Activated CD4-positive, alpha-beta memory T cell treated with anti-CD3 and anti-CD28 coated beads, Interleukin-2, amount 10 ng/mL, durations not matched to agents 7 days and 5 days (primary cell): ENCODE measurements around the gene SCG2. TPM values are rescaled to one million over a fixed set of nuclear protein-coding genes. Genes with fewer than 3 reads are reported as not detected.

Experiments used
- CTCF ChIA-PET: fragments of 350-600 bp; sonication (Branson Sonifier 250); formaldehyde crosslinking; loops from one replicate; lab custom pipeline; 2021; ENCODE audit warnings: antibody characterized with exemption, inconsistent platforms; lab: Charles Lee
- POLR2A ChIA-PET: fragments of 350-600 bp; sonication (Branson Sonifier 250); formaldehyde crosslinking; loops from one replicate; lab custom pipeline; 2021; ENCODE audit warnings: antibody characterized with exemption; lab: Charles Lee
- DNase-seq: peaks from one replicate; pipeline ENCODE4 v3.0.0-alpha.2; 2020
- H3K27ac Mint-ChIP-seq: one replicate; pipeline ENCODE4 v1.8.0; 2021; ENCODE audit warnings: mild to moderate bottlenecking, mixed read lengths
- H3K27me3 Mint-ChIP-seq: one replicate; pipeline ENCODE4 v1.8.0; 2021; ENCODE audit warnings: mixed read lengths
- H3K36me3 Mint-ChIP-seq: one replicate; pipeline ENCODE4 v1.8.0; 2021; ENCODE audit warnings: low read depth, mixed read lengths
- H3K4me1 Mint-ChIP-seq: one replicate; pipeline ENCODE4 v1.8.0; 2021; ENCODE audit warnings: mixed read lengths
- H3K4me3 Mint-ChIP-seq: one replicate; pipeline ENCODE4 v1.8.0; 2021; ENCODE audit warnings: mild to moderate bottlenecking, mixed read lengths
- H3K9me3 Mint-ChIP-seq: one replicate; pipeline ENCODE4 v1.8.0; 2021; ENCODE audit warnings: mixed read lengths
- total RNA-seq, 2 experiments: library from RNA; stranded (reverse); gene quantifications; one replicate each; pipeline ENCODE4 v1.2.3, GENCODE V29; 2021

SCG2 gene
- total RNA-seq, 2 experiments from 2014 or later, result 0.15 TPM; not detected in 1

GRCh38 chr2:223582001-223582400 lies 20.2 kb downstream of the SCG2 start:
- no peaks in the 10 kb centered on the region for H3K27me3 Mint-ChIP-seq
- H3K9me3 Mint-ChIP-seq, result no peaks in the 10 kb centered on the region
- CTCF ChIA-PET, result no interaction called here

GRCh38 chr2:223580951-223581350 lies 21.2 kb downstream of the SCG2 start:
- Mint-ChIP-seq H3K9me3 (no peaks in the 10 kb centered on the region), H3K36me3 (no peaks in the 10 kb centered on the region), H3K27ac (no peak overlapping the region), H3K27me3 (no peaks in the 10 kb centered on the region), H3K4me3 (no peak overlapping the region), H3K4me1 (no peaks in the 10 kb centered on the region)
- ChIA-PET CTCF (no interaction called here), POLR2A (no interaction called here)
- no peak for DNase-seq

More at GRCh38 chr2:223582001-223582400, 20.2 kb downstream of the SCG2 start:
- Mint-ChIP-seq H3K27ac (no peak overlapping the region), H3K4me3 (no peak overlapping the region), H3K36me3 (no peaks in the 10 kb centered on the region), H3K4me1 (no peaks in the 10 kb centered on the region)
- POLR2A ChIA-PET, result no interaction called here
- DNase-seq, result no peak

- H3K9me3 Mint-ChIP-seq, result no peaks in the 10 kb centered on the region
- ChIA-PET POLR2A (no interaction called here), CTCF (no interaction called here)
- H3K4me3 Mint-ChIP-seq, result no peak overlapping the region
- no peaks in the 10 kb centered on the region for H3K27me3 Mint-ChIP-seq
- H3K36me3 Mint-ChIP-seq, result no peaks in the 10 kb centered on the region
- no peak for DNase-seq
- H3K4me1 Mint-ChIP-seq, result no peaks in the 10 kb centered on the region
- H3K27ac Mint-ChIP-seq, result no peak overlapping the region
These were observed 23.3 kb downstream of the SCG2 start for GRCh38 chr2:223578846-223579245.

- POLR2A ChIA-PET, result no interaction called here
- no peaks in the 10 kb centered on the region for H3K9me3 Mint-ChIP-seq
- H3K27me3 Mint-ChIP-seq, result no peaks in the 10 kb centered on the region
- CTCF ChIA-PET, result no interaction called here
- H3K4me3 Mint-ChIP-seq, result no peak overlapping the region
- H3K4me1 Mint-ChIP-seq, result no peaks in the 10 kb centered on the region
- H3K36me3 Mint-ChIP-seq, result no peaks in the 10 kb centered on the region
- DNase-seq, result no peak
- H3K27ac Mint-ChIP-seq, result no peak overlapping the region
These were observed 25.3 kb downstream of the SCG2 start for GRCh38 chr2:223576873-223577272.

- Mint-ChIP-seq H3K9me3 (no peaks in the 10 kb centered on the region), H3K27ac (no peak overlapping the region), H3K36me3 (no peaks in the 10 kb centered on the region), H3K27me3 (no peaks in the 10 kb centered on the region), H3K4me1 (no peaks in the 10 kb centered on the region), H3K4me3 (no peak overlapping the region)
- ChIA-PET POLR2A (no interaction called here), CTCF (no interaction called here)
- DNase-seq, result no peak
These were observed 31.4 kb downstream of the SCG2 start for GRCh38 chr2:223570784-223571183.

GRCh38 chr2:223566396-223566795 lies 35.8 kb downstream of the SCG2 start:
- no peaks in the 10 kb centered on the region for H3K36me3 Mint-ChIP-seq
- no peaks in the 10 kb centered on the region for H3K9me3 Mint-ChIP-seq
- no peaks in the 10 kb centered on the region for H3K4me1 Mint-ChIP-seq
- CTCF ChIA-PET, result no interaction called here
- no peak overlapping the region for H3K27ac Mint-ChIP-seq
- H3K4me3 Mint-ChIP-seq, result no peak overlapping the region
- H3K27me3 Mint-ChIP-seq, result no peaks in the 10 kb centered on the region
- no peak for DNase-seq
- POLR2A ChIA-PET, result no interaction called here

- DNase-seq, result no peak
- no peaks in the 10 kb centered on the region for H3K36me3 Mint-ChIP-seq
These were observed 38.7 kb downstream of the SCG2 start for GRCh38 chr2:223563462-223563861.

GRCh38 chr2:223562078-223562477 lies 40.1 kb downstream of the SCG2 start:
- no peak for DNase-seq
- H3K36me3 Mint-ChIP-seq, result no peaks in the 10 kb centered on the region
- ChIA-PET POLR2A (no interaction called here), CTCF (no interaction called here)
- no peaks in the 10 kb centered on the region for H3K27me3 Mint-ChIP-seq
- no peak overlapping the region for H3K27ac Mint-ChIP-seq
- no peaks in the 10 kb centered on the region for H3K9me3 Mint-ChIP-seq
- no peaks in the 10 kb centered on the region for H3K4me1 Mint-ChIP-seq
- H3K4me3 Mint-ChIP-seq, result no peak overlapping the region

More at GRCh38 chr2:223563462-223563861, 38.7 kb downstream of the SCG2 start:
- CTCF ChIA-PET, result no interaction called here
- H3K4me3 Mint-ChIP-seq, result no peak overlapping the region
- no peaks in the 10 kb centered on the region for H3K27me3 Mint-ChIP-seq
- H3K4me1 Mint-ChIP-seq, result no peaks in the 10 kb centered on the region
- POLR2A ChIA-PET, result no interaction called here
- H3K9me3 Mint-ChIP-seq, result no peaks in the 10 kb centered on the region
- no peak overlapping the region for H3K27ac Mint-ChIP-seq

- H3K9me3 Mint-ChIP-seq, result no peaks in the 10 kb centered on the region
- ChIA-PET POLR2A (no interaction called here), CTCF (no interaction called here)
- H3K27me3 Mint-ChIP-seq, result no peaks in the 10 kb centered on the region
- H3K4me3 Mint-ChIP-seq, result no peak overlapping the region
- H3K36me3 Mint-ChIP-seq, result no peaks in the 10 kb centered on the region
- DNase-seq, result no peak
- H3K27ac Mint-ChIP-seq, result no peak overlapping the region
- no peaks in the 10 kb centered on the region for H3K4me1 Mint-ChIP-seq
These were observed 41.3 kb downstream of the SCG2 start for GRCh38 chr2:223560749-223561435.

GRCh38 chr2:223558970-223559369 lies 43.2 kb downstream of the SCG2 start:
- H3K27ac Mint-ChIP-seq, result no peak overlapping the region
- no peak overlapping the region for H3K4me3 Mint-ChIP-seq
- H3K9me3 Mint-ChIP-seq, result no peaks in the 10 kb centered on the region
- H3K4me1 Mint-ChIP-seq, result no peaks in the 10 kb centered on the region
- DNase-seq, result no peak
- no peaks in the 10 kb centered on the region for H3K27me3 Mint-ChIP-seq
- no peaks in the 10 kb centered on the region for H3K36me3 Mint-ChIP-seq
- CTCF ChIA-PET, result no interaction called here
- POLR2A ChIA-PET, result no interaction called here

GRCh38 chr2:223554923-223555322 lies 47.2 kb downstream of the SCG2 start:
- CTCF ChIA-PET, result no interaction called here
- no peaks in the 10 kb centered on the region for H3K36me3 Mint-ChIP-seq
- no peak overlapping the region for H3K4me3 Mint-ChIP-seq

GRCh38 chr2:223549215-223549614 lies 52.9 kb downstream of the SCG2 start:
- POLR2A ChIA-PET, result no interaction called here
- no peaks in the 10 kb centered on the region for H3K4me1 Mint-ChIP-seq

More at GRCh38 chr2:223554923-223555322, 47.2 kb downstream of the SCG2 start:
- POLR2A ChIA-PET, result no interaction called here
- no peaks in the 10 kb centered on the region for H3K4me1 Mint-ChIP-seq
- H3K9me3 Mint-ChIP-seq, result no peaks in the 10 kb centered on the region
- H3K27ac Mint-ChIP-seq, result no peak overlapping the region
- no peaks in the 10 kb centered on the region for H3K27me3 Mint-ChIP-seq
- no peak for DNase-seq

GRCh38 chr2:223548194-223548593 lies 54.0 kb downstream of the SCG2 start:
- Mint-ChIP-seq H3K27ac (no peak overlapping the region), H3K36me3 (no peaks in the 10 kb centered on the region), H3K27me3 (no peaks in the 10 kb centered on the region), H3K9me3 (no peaks in the 10 kb centered on the region), H3K4me3 (no peak overlapping the region), H3K4me1 (no peaks in the 10 kb centered on the region)
- ChIA-PET CTCF (no interaction called here), POLR2A (no interaction called here)
- no peak for DNase-seq

More at GRCh38 chr2:223549215-223549614, 52.9 kb downstream of the SCG2 start:
- Mint-ChIP-seq H3K9me3 (no peaks in the 10 kb centered on the region), H3K4me3 (no peak overlapping the region), H3K36me3 (no peaks in the 10 kb centered on the region), H3K27me3 (no peaks in the 10 kb centered on the region), H3K27ac (no peak overlapping the region)
- CTCF ChIA-PET, result no interaction called here
- no peak for DNase-seq
